Fibroblast of villous mesenchyme (primary cell): Measurements from ENCODE around the gene NOS3. TPM values are rescaled to one million over a fixed set of nuclear protein-coding genes. Genes with fewer than 3 reads are reported as not detected.

Experiments
- DNase-seq: peaks from one replicate; pipeline ENCODE4 v3.0.0-alpha.2; 2010; ENCODE audit warnings: low read depth
- H3K4me3 ChIP-seq: 2 replicates; pipeline ENCODE4 v1.5.1; 2011; ENCODE audit warnings: low read depth, mild to moderate bottlenecking, low read length
- total RNA-seq: library from RNA; depleted of rRNA; stranded (reverse); fragments of >200 nt; gene quantifications from 2 replicates; pipeline ENCODE4 v1.2.3, GENCODE V29; 2012
- TF ChIP-seq, protein P1 (sequence below): IDR thresholded peaks from 2 replicates; pipeline ENCODE4 v1.5.1; 2012; ENCODE audit warnings: low read depth, mild to moderate bottlenecking, low read length; ENCODE audit not compliant: insufficient read depth

NOS3 gene
- 1.3 and 3.5 TPM in 2 replicates for total RNA-seq

DNA sequence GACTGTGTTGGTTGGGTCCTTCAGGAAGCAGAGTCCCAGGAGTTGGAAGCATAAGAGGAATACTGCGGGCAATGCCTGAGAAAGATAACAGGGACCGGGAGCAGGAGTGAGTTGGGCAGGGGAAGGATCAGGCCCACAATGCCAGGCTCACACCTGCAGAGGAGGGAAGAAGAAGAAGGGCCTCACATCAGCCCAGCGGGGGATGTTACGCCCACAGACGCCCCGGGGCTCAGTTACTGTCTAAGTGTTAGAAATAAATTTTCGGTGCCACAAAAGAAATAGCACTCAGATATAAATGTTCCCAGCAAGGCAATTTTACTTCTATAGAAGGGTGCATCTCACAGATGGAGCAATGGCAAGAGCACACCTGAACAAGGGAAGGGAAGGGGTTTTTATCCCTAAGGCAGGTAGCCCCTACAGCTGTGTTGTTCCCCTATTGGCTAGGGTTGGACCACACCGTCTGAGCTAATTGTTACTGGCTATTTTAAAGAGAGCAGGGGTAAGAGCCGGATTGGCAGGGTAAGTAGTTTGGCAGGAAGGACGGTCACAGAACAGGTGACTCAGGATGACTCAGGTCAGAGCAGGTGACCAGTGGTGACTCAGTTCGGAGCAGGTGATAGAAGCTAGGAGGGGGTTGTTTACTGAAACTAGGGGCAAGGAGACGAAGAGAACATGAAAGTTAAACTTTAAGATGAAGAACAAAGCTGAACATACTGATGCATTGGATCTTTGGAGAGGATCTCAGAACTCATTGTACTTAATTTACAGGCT lies at the start of gene NOS3:
NOS3 (plus strand) TSS at position 602 of the 771 bp plus-strand sequence. CDS start 2,787 bp downstream, outside the sequence.
- no peak for DNase-seq
- H3K4me3 ChIP-seq = no peak within 1 kb of the TSS
- TF ChIP-seq, protein P1, sequence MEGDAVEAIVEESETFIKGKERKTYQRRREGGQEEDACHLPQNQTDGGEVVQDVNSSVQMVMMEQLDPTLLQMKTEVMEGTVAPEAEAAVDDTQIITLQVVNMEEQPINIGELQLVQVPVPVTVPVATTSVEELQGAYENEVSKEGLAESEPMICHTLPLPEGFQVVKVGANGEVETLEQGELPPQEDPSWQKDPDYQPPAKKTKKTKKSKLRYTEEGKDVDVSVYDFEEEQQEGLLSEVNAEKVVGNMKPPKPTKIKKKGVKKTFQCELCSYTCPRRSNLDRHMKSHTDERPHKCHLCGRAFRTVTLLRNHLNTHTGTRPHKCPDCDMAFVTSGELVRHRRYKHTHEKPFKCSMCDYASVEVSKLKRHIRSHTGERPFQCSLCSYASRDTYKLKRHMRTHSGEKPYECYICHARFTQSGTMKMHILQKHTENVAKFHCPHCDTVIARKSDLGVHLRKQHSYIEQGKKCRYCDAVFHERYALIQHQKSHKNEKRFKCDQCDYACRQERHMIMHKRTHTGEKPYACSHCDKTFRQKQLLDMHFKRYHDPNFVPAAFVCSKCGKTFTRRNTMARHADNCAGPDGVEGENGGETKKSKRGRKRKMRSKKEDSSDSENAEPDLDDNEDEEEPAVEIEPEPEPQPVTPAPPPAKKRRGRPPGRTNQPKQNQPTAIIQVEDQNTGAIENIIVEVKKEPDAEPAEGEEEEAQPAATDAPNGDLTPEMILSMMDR = no peak

DNA sequence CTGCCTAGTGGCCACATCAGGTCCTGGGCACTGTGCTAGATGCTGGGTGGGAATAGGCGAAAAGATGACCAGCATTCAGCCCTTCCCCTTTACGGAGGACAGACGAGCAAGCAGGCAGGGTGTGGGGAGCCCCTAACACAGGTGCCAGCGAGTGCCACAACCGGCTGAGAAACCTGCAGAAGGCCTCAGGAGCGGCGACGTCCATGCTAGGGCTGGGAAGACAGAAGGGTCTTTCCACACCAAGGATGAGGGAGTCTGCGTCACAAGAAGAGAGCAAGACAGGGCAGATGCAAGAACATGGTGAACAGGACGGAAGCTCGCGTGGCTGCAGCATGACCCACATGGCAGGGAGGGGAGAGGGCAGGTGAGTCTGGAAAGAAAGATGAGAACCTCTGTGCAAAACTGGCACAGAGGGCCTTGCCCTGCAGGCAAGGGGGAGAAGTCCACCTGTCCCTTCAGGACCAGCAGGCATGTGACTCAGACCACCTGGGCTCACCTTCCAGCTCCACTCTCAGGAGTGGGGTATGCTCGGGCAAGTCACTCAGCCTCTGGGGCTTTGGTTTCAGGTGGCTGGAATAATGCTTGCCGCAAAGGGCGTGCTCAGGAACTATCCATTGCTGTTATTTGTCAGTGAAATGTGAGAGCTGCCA lies 49.3 kb upstream of the NOS3 start:
- H3K4me3 ChIP-seq = no peak overlapping the region
- TF ChIP-seq, protein P1 = no peak
- DNase-seq = no peak

DNA sequence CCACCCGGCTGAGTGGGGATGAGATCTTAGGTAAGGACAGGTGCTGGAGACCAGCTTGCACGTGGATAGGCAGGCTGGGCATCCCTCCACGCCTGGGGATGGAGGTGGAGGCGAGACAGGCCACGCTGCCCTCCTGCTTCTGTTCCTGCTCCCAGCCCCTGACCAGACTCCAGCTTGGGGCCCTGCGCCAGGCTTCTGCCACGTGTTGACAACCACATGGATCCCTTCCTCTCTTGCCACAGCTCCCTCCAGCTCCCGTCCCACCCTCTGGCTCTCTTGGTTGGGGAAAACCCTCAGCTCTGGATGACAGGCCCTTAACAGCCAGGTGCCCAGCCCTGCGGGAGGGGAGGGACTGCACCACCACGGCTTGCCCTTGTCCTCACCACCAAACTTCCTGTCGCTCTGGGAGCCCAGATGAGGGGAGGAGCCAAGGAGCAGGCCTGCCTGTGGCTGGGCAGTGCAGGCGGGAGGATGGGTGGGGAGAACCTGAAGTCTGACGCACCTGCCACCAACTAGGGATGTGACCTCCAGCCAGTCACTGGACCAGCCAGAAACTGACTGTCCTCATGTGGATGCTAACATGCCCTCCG lies 48.7 kb upstream of the NOS3 start:
- H3K4me3 ChIP-seq = no peak overlapping the region
- no peak for DNase-seq
- TF ChIP-seq, protein P1 = no peak

DNA sequence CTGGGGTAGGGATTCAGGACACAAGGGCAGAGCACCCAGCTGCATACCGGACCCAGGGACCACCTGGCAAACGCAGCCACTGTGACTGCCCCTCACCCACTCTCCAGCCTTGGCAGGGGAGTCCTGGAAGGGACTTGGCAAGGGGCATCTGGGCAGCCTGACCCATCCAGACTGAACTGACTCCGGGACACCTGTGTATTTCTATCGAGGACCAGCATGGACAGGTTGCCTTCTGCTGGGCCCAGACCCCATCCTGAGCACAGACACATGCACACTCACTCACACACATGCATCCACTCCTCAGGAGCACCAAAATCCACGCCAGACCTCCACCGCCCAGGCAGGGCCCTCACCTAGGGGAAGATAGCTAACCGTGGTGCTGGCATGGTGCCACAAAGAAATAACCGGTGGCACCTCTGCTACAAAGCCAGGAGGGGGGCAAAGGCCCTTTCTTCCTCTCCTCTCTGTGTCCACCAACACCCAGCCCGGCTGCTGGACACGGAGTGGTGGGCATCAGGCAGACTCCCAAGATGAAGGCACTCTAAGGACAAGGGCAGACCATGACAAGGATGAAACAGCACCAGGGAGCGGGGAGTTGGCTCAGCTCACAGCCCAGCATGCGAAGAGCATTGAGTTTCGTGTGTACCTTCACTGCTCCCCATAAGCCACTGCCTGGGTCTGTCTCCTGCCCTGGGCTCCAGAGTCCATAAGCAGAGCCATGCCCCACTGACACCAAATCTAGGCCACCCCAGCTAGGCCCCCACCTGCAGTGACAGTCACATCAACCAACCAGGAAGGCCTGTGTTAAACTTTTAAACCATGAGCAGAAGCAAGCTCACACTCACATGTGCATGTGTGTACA lies 48.0 kb upstream of the NOS3 start:
- H3K4me3 ChIP-seq = no peak overlapping the region
- TF ChIP-seq, protein P1 = no peak
- no peak for DNase-seq

DNA sequence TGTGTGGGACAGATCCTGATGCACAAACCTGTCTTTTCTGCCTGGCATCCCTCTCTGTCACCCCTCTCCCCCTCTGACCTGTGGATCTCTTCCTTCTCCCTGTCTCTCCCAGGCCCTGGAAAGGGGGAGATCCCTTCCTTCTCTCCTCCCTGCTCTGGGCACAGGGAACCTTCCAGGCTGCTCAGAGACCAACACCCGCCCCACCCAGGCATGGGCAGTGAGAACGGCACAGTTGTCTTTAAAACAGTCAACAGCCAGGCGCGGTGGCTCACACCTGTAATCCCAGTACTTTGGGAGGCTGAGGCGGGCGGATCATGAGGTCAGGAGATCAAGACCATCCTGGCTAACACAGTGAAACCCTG lies 47.4 kb upstream of the NOS3 start:
- no peak overlapping the region for H3K4me3 ChIP-seq
- no peak for DNase-seq
- TF ChIP-seq, protein P1 = no peak

DNA sequence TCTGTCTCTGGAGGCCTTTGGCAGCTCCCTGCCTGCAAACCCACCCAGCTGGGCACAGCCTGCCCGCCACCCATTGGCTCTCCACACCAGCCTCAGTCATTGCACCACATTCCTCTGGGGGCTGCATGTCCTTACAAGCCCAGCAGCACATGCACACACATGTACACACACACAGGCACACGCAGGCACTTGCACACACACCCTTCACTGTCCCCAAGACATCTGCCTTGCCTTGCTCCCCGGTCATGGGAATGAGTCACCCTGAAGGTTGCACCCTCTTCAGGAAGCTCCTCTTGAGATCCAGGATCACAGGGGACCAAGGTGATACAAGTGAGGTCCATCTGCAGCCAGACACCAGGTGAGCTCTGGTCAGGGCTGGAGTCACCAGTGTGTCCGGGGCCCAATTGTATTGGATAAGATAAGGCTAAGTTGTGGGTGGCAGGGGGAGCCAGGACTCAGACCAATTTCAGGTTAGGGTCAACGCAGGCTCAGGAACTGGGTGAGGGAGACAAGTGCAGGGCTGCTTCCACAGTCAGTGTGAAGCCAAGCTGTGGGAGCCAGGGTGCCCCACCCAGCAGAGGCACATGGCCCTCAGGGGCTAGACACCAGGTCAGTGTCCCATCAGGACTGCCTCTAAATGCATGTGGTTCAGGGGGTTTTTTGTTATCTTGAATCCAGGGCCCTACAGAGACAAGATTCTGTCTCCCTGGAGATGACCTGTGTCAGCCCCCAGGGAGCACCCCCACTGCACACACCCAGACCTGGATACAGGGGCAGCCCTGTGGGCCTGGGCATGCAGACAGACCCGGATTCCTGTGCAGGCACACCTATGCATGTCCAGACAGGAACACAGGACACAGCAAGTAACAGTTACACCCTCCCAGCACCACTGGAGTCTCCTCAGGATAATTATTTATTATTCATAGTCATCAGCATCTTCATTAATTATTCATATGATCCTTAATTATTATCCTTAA lies 46.5 kb upstream of the NOS3 start:
- no peak overlapping the region for H3K4me3 ChIP-seq
- TF ChIP-seq, protein P1 = no peak
- no peak for DNase-seq
